HL-60 (cell line): Measurements from ENCODE around the gene IFIT1B.
"Not testable (repeated sequence)": the region's sequence is repeated elsewhere in the genome, so short reads cannot be mapped to it uniquely, and the experiment has no call there.

Experiments
- DNase-seq, 2 experiments: peaks; one replicate each; pipeline ENCODE4 v3.0.0-alpha.2; 2010 to 2020; ENCODE audit warnings: low read depth in 1 of 2, low spot score in 1 of 2
- H3K27ac ChIP-seq: fragments of 250-450 bp; sonication (Bioruptor Pico); replicated peaks from 2 replicates; pipeline ENCODE4 v1.5.1; 2020; ENCODE audit warnings: mild to moderate bottlenecking, moderate library complexity
- H3K27me3 ChIP-seq: fragments of 250-450 bp; sonication (Bioruptor Pico); 2 replicates; pipeline ENCODE4 v1.5.1; 2021; ENCODE audit warnings: mild to moderate bottlenecking, moderate library complexity; ENCODE audit not compliant: insufficient read depth, poor library complexity, severe bottlenecking
- H3K4me3 ChIP-seq: replicated peaks from 2 replicates; pipeline ENCODE4 v1.5.1; 2011; ENCODE audit warnings: mild to moderate bottlenecking, control low read depth, low read length; ENCODE audit not compliant: insufficient read depth
- CTCF ChIP-seq: IDR thresholded peaks from one replicate; pipeline ENCODE4 v1.5.1; 2011; ENCODE audit warnings: low read length, control low read depth, inconsistent platforms; ENCODE audit not compliant: insufficient read depth
- GABPA ChIP-seq: IDR thresholded peaks from 2 replicates; pipeline ENCODE4 v1.6.1; 2012; ENCODE audit warnings: low read depth
- POLR2AphosphoS5 ChIP-seq: IDR thresholded peaks from 2 replicates; pipeline ENCODE4 v1.6.1; 2012; ENCODE audit warnings: low read depth
- REST ChIP-seq: IDR thresholded peaks from 2 replicates; pipeline ENCODE4 v1.6.1; 2012; ENCODE audit warnings: low read depth; ENCODE audit not compliant: insufficient replicate concordance
- SPI1 ChIP-seq: IDR thresholded peaks from 2 replicates; pipeline ENCODE4 v1.6.1; 2012; ENCODE audit warnings: low read depth, mild to moderate bottlenecking, borderline replicate concordance

IFIT1B gene

GRCh38 chr10:89410551-89410950, 32.7 kb downstream of the IFIT1B start:
- not testable (repeated sequence) for H3K27me3 ChIP-seq, H3K27ac ChIP-seq, DNase-seq, H3K4me3 ChIP-seq

GRCh38 chr10:89411135-89411534, 33.3 kb downstream of the IFIT1B start:
- not testable (repeated sequence) for DNase-seq, H3K27me3 ChIP-seq, H3K4me3 ChIP-seq, H3K27ac ChIP-seq

- not testable (repeated sequence) for H3K27me3 ChIP-seq, H3K4me3 ChIP-seq, H3K27ac ChIP-seq, DNase-seq
Observed at GRCh38 chr10:89412276-89412675, 34.4 kb downstream of the IFIT1B start.

GRCh38 chr10:89413398-89413912, 35.6 kb downstream of the IFIT1B start:
- TF ChIP-seq SPI1 (no peak), REST (no peak), POLR2AphosphoS5 (no peak), GABPA (no peak), CTCF (no peak)
- Histone ChIP-seq H3K27ac (no peak overlapping the region), H3K27me3 (peaks cover 7% of the 10 kb centered on the region), H3K4me3 (no peak overlapping the region)
- DNase-seq, result no peak

GRCh38 chr10:89414146-89414878, 36.5 kb downstream of the IFIT1B start, which contains the start of gene IFIT5:
Gene IFIT5, plus strand, starts transcription at chr10:89414568. Its CDS starts 231 bp downstream, at chr10:89414799.
- peaks cover 7% of the 10 kb centered on the region for H3K27me3 ChIP-seq
- H3K27ac ChIP-seq, result no peak within 1 kb of the TSS
- peak in 1 of 2 experiments; percentile 39 for DNase-seq

More at GRCh38 chr10:89414146-89414878, 36.5 kb downstream of the IFIT1B start, which contains the start of gene IFIT5:
- TF ChIP-seq CTCF (no peak), REST (no peak), POLR2AphosphoS5 (no peak), GABPA (no peak), SPI1 (no peak)
- H3K4me3 ChIP-seq, result peak within 1 kb of the TSS; percentile 83
